ENCODE measurements around the gene ERBB4.

DNA sequence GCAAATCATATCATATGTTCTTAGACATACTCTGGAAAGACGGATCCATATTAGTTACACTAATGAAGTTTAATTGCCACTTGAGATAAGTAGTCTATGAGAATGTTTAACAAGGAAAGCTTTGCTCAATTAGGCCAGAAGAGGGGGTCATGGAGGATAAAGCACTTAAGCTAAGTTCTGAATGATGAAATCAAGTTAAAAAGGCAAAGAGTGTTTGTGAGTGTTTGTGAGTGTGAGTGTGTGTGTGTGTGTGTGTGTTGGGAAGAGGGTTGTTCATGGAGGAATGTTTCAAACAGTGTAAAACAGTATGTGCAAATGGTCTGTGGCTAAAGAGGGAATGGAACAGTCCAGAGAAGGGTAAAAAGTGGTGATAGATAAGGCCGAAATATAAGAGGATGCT lies 360.9 kb downstream of the ERBB4 start:
- TF ChIP-seq CTCF (IDR thresholded peaks at IDR 0.05) = no peak
- TF ChIP-seq POLR2A (IDR thresholded peaks at IDR 0.05) = no peak

Data from uterus (tissue), 2 donors.